Measurements from ENCODE around the gene EML1. TPM values are rescaled to one million over a fixed set of nuclear protein-coding genes. Genes with fewer than 3 reads are reported as not detected.

EML1 gene
- total RNA-seq, 1 experiment from 2014 or later = 7.2 TPM

GRCh38 chr14:99846808-99847207 lies 53.6 kb downstream of the EML1 start:
- no peak overlapping the region for H3K27ac Mint-ChIP-seq (ENCODE audit: unreplicated experiment)
- BruUV-seq (replicated peaks) = no TSS peak
- ChIA-PET POLR2A (no interaction called here), CTCF (no interaction called here)
- no peaks in the 10 kb centered on the region for H3K9me3 Mint-ChIP-seq (ENCODE audit: unreplicated experiment)
- intact Hi-C loops (cut with micrococcal nuclease; ENCODE audit: unreplicated experiment) = no loop called here
- no peak for DNase-seq
- H3K4me1 Mint-ChIP-seq (ENCODE audit: low read depth, unreplicated experiment) = no peaks in the 10 kb centered on the region
- H3K4me3 Mint-ChIP-seq (ENCODE audit: unreplicated experiment) = no peak overlapping the region
- no peaks in the 10 kb centered on the region for H3K27me3 Mint-ChIP-seq (ENCODE audit: insufficient read depth, unreplicated experiment)
- no peak for TF ChIP-seq CTCF (IDR thresholded peaks at IDR 0.05; ENCODE audit: insufficient read depth in 1 of 2, low read depth in 1 of 2, low read length in 1 of 2, severe bottlenecking in 1 of 2, unreplicated experiment in 1 of 2)
- Histone ChIP-seq H3K4me1 (no peaks in the 10 kb centered on the region), H3K4me3 (ENCODE audit: low read depth, low read length) (no peak overlapping the region), H3K36me3 (ENCODE audit: control insufficient read depth, insufficient read depth, low read length) (no peaks in the 10 kb centered on the region), H3K9me3 (no peaks in the 10 kb centered on the region), H3K27me3 (replicated peaks; ENCODE audit: control insufficient read depth, insufficient read depth, low read length) (no peaks in the 10 kb centered on the region)
- no peaks in the 10 kb centered on the region for H3K36me3 Mint-ChIP-seq (ENCODE audit: insufficient read depth, unreplicated experiment)

DNA sequence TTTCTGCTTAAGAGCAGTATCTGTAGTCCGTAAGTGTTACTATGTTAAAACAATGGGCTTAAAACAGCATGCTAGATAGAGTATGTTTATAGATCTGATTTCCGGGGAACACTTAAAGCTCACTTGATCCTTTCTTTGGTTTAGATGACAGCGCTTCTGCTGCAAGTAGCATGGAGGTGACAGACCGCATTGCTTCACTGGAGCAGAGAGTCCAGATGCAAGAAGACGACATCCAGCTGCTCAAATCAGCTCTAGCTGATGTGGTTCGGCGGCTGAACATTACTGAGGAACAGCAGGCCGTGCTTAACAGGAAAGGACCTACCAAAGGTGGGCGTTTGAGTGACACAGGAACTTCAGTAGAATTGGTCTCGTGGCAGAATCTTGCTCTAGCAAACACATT lies 57.5 kb downstream of the EML1 start:
- Mint-ChIP-seq H3K4me3 (ENCODE audit: unreplicated experiment) (no peak overlapping the region), H3K27me3 (ENCODE audit: insufficient read depth, unreplicated experiment) (no peaks in the 10 kb centered on the region), H3K9me3 (ENCODE audit: unreplicated experiment) (no peaks in the 10 kb centered on the region), H3K36me3 (ENCODE audit: insufficient read depth, unreplicated experiment) (peaks cover 6% of the 10 kb centered on the region), H3K4me1 (ENCODE audit: low read depth, unreplicated experiment) (no peaks in the 10 kb centered on the region), H3K27ac (ENCODE audit: unreplicated experiment) (no peak overlapping the region)
- DNase-seq = no peak
- no peaks in the 10 kb centered on the region for H3K4me1 ChIP-seq
- no peak for TF ChIP-seq CTCF (IDR thresholded peaks at IDR 0.05; ENCODE audit: insufficient read depth in 1 of 2, low read depth in 1 of 2, low read length in 1 of 2, severe bottlenecking in 1 of 2, unreplicated experiment in 1 of 2)
- ChIA-PET POLR2A (no interaction called here), CTCF (no interaction called here)
- intact Hi-C loops (cut with micrococcal nuclease; ENCODE audit: unreplicated experiment) = no loop called here
- no peaks in the 10 kb centered on the region for H3K27me3 ChIP-seq (replicated peaks; ENCODE audit: control insufficient read depth, insufficient read depth, low read length)
- H3K36me3 ChIP-seq (ENCODE audit: control insufficient read depth, insufficient read depth, low read length) = no peaks in the 10 kb centered on the region
- H3K4me3 ChIP-seq (ENCODE audit: low read depth, low read length) = no peak overlapping the region
- BruUV-seq (replicated peaks) = no TSS peak
- no peaks in the 10 kb centered on the region for H3K9me3 ChIP-seq

- Mint-ChIP-seq H3K27ac (ENCODE audit: unreplicated experiment) (no peak overlapping the region), H3K9me3 (ENCODE audit: unreplicated experiment) (no peaks in the 10 kb centered on the region), H3K36me3 (ENCODE audit: insufficient read depth, unreplicated experiment) (peaks cover 6% of the 10 kb centered on the region), H3K4me3 (ENCODE audit: unreplicated experiment) (no peak overlapping the region), H3K4me1 (ENCODE audit: low read depth, unreplicated experiment) (no peaks in the 10 kb centered on the region), H3K27me3 (ENCODE audit: insufficient read depth, unreplicated experiment) (no peaks in the 10 kb centered on the region)
- POLR2A ChIA-PET = no interaction called here
- Histone ChIP-seq H3K27me3 (replicated peaks; ENCODE audit: control insufficient read depth, insufficient read depth, low read length) (no peaks in the 10 kb centered on the region), H3K9me3 (no peaks in the 10 kb centered on the region), H3K36me3 (ENCODE audit: control insufficient read depth, insufficient read depth, low read length) (no peaks in the 10 kb centered on the region), H3K4me1 (no peaks in the 10 kb centered on the region), H3K4me3 (ENCODE audit: low read depth, low read length) (no peak overlapping the region)
- BruUV-seq (replicated peaks) = no TSS peak
- no peak for DNase-seq
- CTCF ChIA-PET = no interaction called here
- intact Hi-C loops (cut with micrococcal nuclease; ENCODE audit: unreplicated experiment) = no loop called here
- no peak for TF ChIP-seq CTCF (IDR thresholded peaks at IDR 0.05; ENCODE audit: insufficient read depth in 1 of 2, low read depth in 1 of 2, low read length in 1 of 2, severe bottlenecking in 1 of 2, unreplicated experiment in 1 of 2)
Measured at GRCh38 chr14:99852578-99852977, 59.4 kb downstream of the EML1 start.
